Thoracic aorta (tissue), 2 donors: ENCODE data around the gene CDC42BPA. TPM values are rescaled to one million over a fixed set of nuclear protein-coding genes. Genes with fewer than 3 reads are reported as not detected.
"Not testable (repeated sequence)": the region's sequence is repeated elsewhere in the genome, so short reads cannot be mapped to it uniquely, and the experiment has no call there.

Experiments
- ATAC-seq: fragments of 150-250 bp; one replicate; pipeline ENCODE4 v1.8.0; 2017; ENCODE audit warnings: low read depth; ENCODE audit not compliant: insufficient number of reproducible peaks, low FRiP score
- DNase-seq: peaks from one replicate; pipeline ENCODE4 v3.0.0-alpha.2; 2020; ENCODE audit warnings: low spot score
- H3K27ac ChIP-seq, 2 donors: fragments of 200-600 bp; sonication (generic); 1 replicate in 1 of 2; 2 replicates in 1 of 2; pipeline ENCODE4 v1.5.1; 2016; ENCODE audit warnings: mild to moderate bottlenecking in 2 of 2, moderate library complexity in 2 of 2
- H3K27me3 ChIP-seq: fragments of 200-600 bp; sonication (generic); replicated peaks from 2 replicates; pipeline ENCODE4 v1.6.0; 2016; ENCODE audit warnings: mild to moderate bottlenecking; ENCODE audit not compliant: insufficient read depth
- H3K36me3 ChIP-seq: fragments of 200-600 bp; sonication (generic); one replicate; pipeline ENCODE4 v1.5.1; 2016
- H3K4me1 ChIP-seq, 2 donors: fragments of 200-600 bp; sonication (generic); 1 replicate in 1 of 2; 2 replicates in 1 of 2; pipeline versions ENCODE4 v1.5.1 to v1.6.0; 2016; ENCODE audit warnings: low read depth in 2 of 2, mild to moderate bottlenecking in 1 of 2; ENCODE audit not compliant: control insufficient read depth in 1 of 2
- H3K4me3 ChIP-seq: fragments of 200-600 bp; sonication (generic); 2 replicates; pipeline ENCODE4 v1.5.1; 2016; ENCODE audit warnings: mild to moderate bottlenecking
- H3K9me3 ChIP-seq: fragments of 200-600 bp; sonication (generic); 2 replicates; pipeline ENCODE4 v1.5.1; 2016
- CTCF ChIP-seq: fragments of 200-600 bp; sonication (generic); IDR thresholded peaks from one replicate; pipeline ENCODE4 v1.5.1; 2019; ENCODE audit warnings: antibody characterized with exemption
- total RNA-seq, 2 donors: library from RNA; depleted of rRNA; stranded (reverse); fragments of >200 nt; gene quantifications; one replicate each; pipeline versions ENCODE4 v1.1.0 to v1.2.3, GENCODE V29; 2016

Gene CDC42BPA
- total RNA-seq, 2 donors from 2014 or later = 62.4 to 89.7 TPM

- ATAC-seq (no peak), DNase-seq (no peak)
- TF ChIP-seq CTCF = no peak
- H3K36me3 ChIP-seq = no peaks in the 10 kb centered on the region
- no peak overlapping the region for H3K27ac ChIP-seq
- no peak overlapping the region for H3K4me3 ChIP-seq
- H3K9me3 ChIP-seq = peaks cover 3% of the 10 kb centered on the region
- H3K4me1 ChIP-seq = peaks cover 0 to 5% of the 10 kb centered on the region in 2 donors
- H3K27me3 ChIP-seq = no peaks in the 10 kb centered on the region
These were observed 32.5 kb downstream of the CDC42BPA start for GRCh38 chr1:227285745-227286144.

- Histone ChIP-seq H3K27ac (no peak overlapping the region), H3K4me3 (no peak overlapping the region), H3K4me1 (peaks cover 0 to 5% of the 10 kb centered on the region in 2 donors), H3K9me3 (peaks cover 3% of the 10 kb centered on the region), H3K36me3 (no peaks in the 10 kb centered on the region), H3K27me3 (no peaks in the 10 kb centered on the region)
- no peak for TF ChIP-seq CTCF
- DNase-seq (no peak), ATAC-seq (no peak)
These were observed 36.9 kb downstream of the CDC42BPA start for GRCh38 chr1:227281371-227281770.

GRCh38 chr1:227280836-227281235 is 37.5 kb downstream of the CDC42BPA start:
- no peak overlapping the region for H3K27ac ChIP-seq
- H3K4me1 ChIP-seq = peaks cover 0 to 5% of the 10 kb centered on the region in 2 donors
- TF ChIP-seq CTCF = no peak
- H3K27me3 ChIP-seq = no peaks in the 10 kb centered on the region
- no peaks in the 10 kb centered on the region for H3K36me3 ChIP-seq
- no peak overlapping the region for H3K4me3 ChIP-seq
- DNase-seq (no peak), ATAC-seq (no peak)
- peaks cover 3% of the 10 kb centered on the region for H3K9me3 ChIP-seq

GRCh38 chr1:227276156-227276693 is 42.1 kb downstream of the CDC42BPA start:
- not testable (repeated sequence) for H3K9me3 ChIP-seq, H3K4me1 ChIP-seq, H3K27me3 ChIP-seq, H3K36me3 ChIP-seq, ATAC-seq, H3K4me3 ChIP-seq, H3K27ac ChIP-seq, DNase-seq

- ATAC-seq (no peak), DNase-seq (no peak)
- Histone ChIP-seq H3K36me3 (no peaks in the 10 kb centered on the region), H3K4me1 (peaks cover 0 to 5% of the 10 kb centered on the region in 2 donors), H3K27me3 (no peaks in the 10 kb centered on the region), H3K9me3 (no peaks in the 10 kb centered on the region), H3K27ac (no peak overlapping the region), H3K4me3 (no peak overlapping the region)
- no peak for TF ChIP-seq CTCF
These were observed 44.7 kb downstream of the CDC42BPA start for GRCh38 chr1:227273557-227273956.

GRCh38 chr1:227272428-227272827 is 45.9 kb downstream of the CDC42BPA start:
- H3K4me1 ChIP-seq = peaks cover 7% of the 10 kb centered on the region in 2 donors
- ATAC-seq (no peak), DNase-seq (no peak)

More at GRCh38 chr1:227272428-227272827, 45.9 kb downstream of the CDC42BPA start:
- Histone ChIP-seq H3K27me3 (no peaks in the 10 kb centered on the region), H3K27ac (no peak overlapping the region), H3K9me3 (no peaks in the 10 kb centered on the region), H3K36me3 (no peaks in the 10 kb centered on the region), H3K4me3 (no peak overlapping the region)
- no peak for TF ChIP-seq CTCF
